ENCODE data around the gene TMEM33.

The TMEM33 gene

GRCh38 chr4:41967392-41967791 lies 32.2 kb downstream of the TMEM33 start:
- Mint-ChIP-seq H3K27me3 (ENCODE audit: low read depth, poor library complexity) (peaks cover 4% of the 10 kb centered on the region), H3K4me3 (no peak overlapping the region), H3K36me3 (ENCODE audit: low read depth) (peaks cover 5% of the 10 kb centered on the region), H3K9me3 (peaks cover 16% of the 10 kb centered on the region), H3K4me1 (no peaks in the 10 kb centered on the region), H3K27ac (no peak overlapping the region)
- no peak for TF ChIP-seq CTCF (IDR thresholded peaks at IDR 0.05)
- DNase-seq: no peak

GRCh38 chr4:41969671-41970070 lies 34.4 kb downstream of the TMEM33 start:
- DNase-seq: no peak
- Mint-ChIP-seq H3K4me3 (no peak overlapping the region), H3K4me1 (no peaks in the 10 kb centered on the region), H3K27me3 (ENCODE audit: low read depth, poor library complexity) (peaks cover 10% of the 10 kb centered on the region), H3K36me3 (ENCODE audit: low read depth) (peaks cover 5% of the 10 kb centered on the region), H3K9me3 (peaks cover 16% of the 10 kb centered on the region), H3K27ac (no peak overlapping the region)
- no peak for TF ChIP-seq CTCF (IDR thresholded peaks at IDR 0.05)

- DNase-seq: no peak
- peaks cover 7% of the 10 kb centered on the region for H3K27me3 Mint-ChIP-seq (ENCODE audit: low read depth, poor library complexity)
- no peak overlapping the region for H3K4me3 Mint-ChIP-seq
- H3K4me1 Mint-ChIP-seq: no peaks in the 10 kb centered on the region
- H3K27ac Mint-ChIP-seq: no peak overlapping the region
- peaks cover 4% of the 10 kb centered on the region for H3K9me3 Mint-ChIP-seq
- no peaks in the 10 kb centered on the region for H3K36me3 Mint-ChIP-seq (ENCODE audit: low read depth)
- TF ChIP-seq CTCF (IDR thresholded peaks at IDR 0.05): no peak
These were observed 40.1 kb downstream of the TMEM33 start for GRCh38 chr4:41975341-41975740.

GRCh38 chr4:41976775-41977516 lies 41.7 kb downstream of the TMEM33 start:
- TF ChIP-seq CTCF (IDR thresholded peaks at IDR 0.05): no peak
- H3K36me3 Mint-ChIP-seq (ENCODE audit: low read depth): no peaks in the 10 kb centered on the region
- no peaks in the 10 kb centered on the region for H3K4me1 Mint-ChIP-seq
- H3K27me3 Mint-ChIP-seq (ENCODE audit: low read depth, poor library complexity): peaks cover 7% of the 10 kb centered on the region
- H3K9me3 Mint-ChIP-seq: peaks cover 3% of the 10 kb centered on the region
- no peak for DNase-seq
- H3K27ac Mint-ChIP-seq: no peak overlapping the region
- no peak overlapping the region for H3K4me3 Mint-ChIP-seq

GRCh38 chr4:41977709-41978108 lies 42.5 kb downstream of the TMEM33 start:
- peaks cover 5% of the 10 kb centered on the region for H3K27me3 Mint-ChIP-seq (ENCODE audit: low read depth, poor library complexity)
- no peak overlapping the region for H3K27ac Mint-ChIP-seq
- TF ChIP-seq CTCF (IDR thresholded peaks at IDR 0.05): no peak
- no peaks in the 10 kb centered on the region for H3K9me3 Mint-ChIP-seq
- H3K4me1 Mint-ChIP-seq: no peaks in the 10 kb centered on the region
- no peak for DNase-seq
- H3K4me3 Mint-ChIP-seq: no peak overlapping the region
- no peaks in the 10 kb centered on the region for H3K36me3 Mint-ChIP-seq (ENCODE audit: low read depth)

GRCh38 chr4:41981456-41981855 lies 46.2 kb downstream of the TMEM33 start, which contains the start of gene DCAF4L1:
Gene DCAF4L1, plus strand, starts transcription at chr4:41981756. Its CDS starts 37 bp downstream, at chr4:41981793.
- no peaks in the 10 kb centered on the region for H3K4me1 Mint-ChIP-seq
- no peak within 1 kb of the TSS for H3K4me3 Mint-ChIP-seq
- peaks cover 6% of the 10 kb centered on the region for H3K27me3 Mint-ChIP-seq (ENCODE audit: low read depth, poor library complexity)
- no peaks in the 10 kb centered on the region for H3K36me3 Mint-ChIP-seq (ENCODE audit: low read depth)
- TF ChIP-seq CTCF (IDR thresholded peaks at IDR 0.05): no peak
- H3K9me3 Mint-ChIP-seq: no peaks in the 10 kb centered on the region
- H3K27ac Mint-ChIP-seq: no peak within 1 kb of the TSS
- no peak for DNase-seq

All from nephron progenitor cell (in vitro differentiated cells).